Endothelial cell of umbilical vein (primary cell): Measurements from ENCODE around the gene HUS1. TPM values are rescaled to one million over a fixed set of nuclear protein-coding genes. Genes with fewer than 3 reads are reported as not detected.

ENCODE experiments used
- BruUV-seq: library from RNA; stranded (reverse); fragments of 400-500 nt; replicated peaks from 2 replicates; lab custom pipeline; 2021; lab: Mats Ljungman, UMichigan
- CTCF ChIA-PET: fragments of 300-600, 350-600 bp; sonication (Branson Sonifier 250); formaldehyde crosslinking; loops from one replicate; lab custom pipeline; 2021; ENCODE audit warnings: antibody characterized with exemption, inconsistent platforms; lab: Charles Lee
- POLR2A ChIA-PET: fragments of 300-600, 350-600 bp; sonication (Branson Sonifier 250); formaldehyde crosslinking; loops from one replicate; lab custom pipeline; 2021; ENCODE audit warnings: antibody characterized with exemption, inconsistent platforms; lab: Charles Lee
- DNase-seq: peaks from one replicate; pipeline ENCODE4 v3.0.0-alpha.2; 2011; ENCODE audit warnings: low read depth, low spot score
- FAIRE-seq: peaks from 2 replicates; lab custom pipeline; 2011; peaks lifted over from hg19 to GRCh38; lab: Jason Lieb, UNC
- H2AFZ ChIP-seq: 2 replicates; pipeline ENCODE4 v1.6.0; 2012; ENCODE audit warnings: low read depth, low read length, control low read depth, inconsistent platforms
- H3K27ac ChIP-seq: 2 replicates; pipeline ENCODE4 v1.5.1; 2011; ENCODE audit warnings: low read depth, mild to moderate bottlenecking, control low read depth, low read length, moderate library complexity; ENCODE audit not compliant: insufficient read depth
- H3K27me3 ChIP-seq, 2 experiments: 2 replicates each; pipeline versions ENCODE4 v1.6.0 to v1.6.1; 2011; ENCODE audit warnings: low read length in 2 of 2, mixed read lengths in 1 of 2; ENCODE audit not compliant: control insufficient read depth in 2 of 2, insufficient read depth in 2 of 2
- H3K36me3 ChIP-seq, 2 experiments: 2 replicates in 1 of 2; 3 replicates in 1 of 2; pipeline ENCODE4 v1.5.1; 2011; ENCODE audit warnings: low read length in 2 of 2, mild to moderate bottlenecking in 1 of 2, moderate library complexity in 1 of 2; ENCODE audit not compliant: control insufficient read depth in 2 of 2, insufficient read depth in 2 of 2; ENCODE audit errors: extremely low read depth in 1 of 2
- H3K4me1 ChIP-seq: 3 replicates; pipeline ENCODE4 v1.5.1; 2011; ENCODE audit warnings: mild to moderate bottlenecking, low read length; ENCODE audit not compliant: control insufficient read depth, insufficient read depth; ENCODE audit errors: extremely low read depth
- H3K4me2 ChIP-seq: 2 replicates; pipeline ENCODE4 v1.6.1; 2011; ENCODE audit warnings: low read length, control low read depth, mixed read lengths; ENCODE audit not compliant: insufficient read depth
- H3K4me3 ChIP-seq, 3 experiments: fragments of 200-600 bp in 1 of 3; sonication (generic), shearing (Covaris generic) in 1 of 3; replicated peaks in 1 of 3; 2 replicates each; pipeline ENCODE4 v1.5.1; 2011 to 2016; ENCODE audit warnings: control low read depth in 3 of 3, low read length in 3 of 3, mild to moderate bottlenecking in 2 of 3, inconsistent platforms in 1 of 3, low read depth in 1 of 3, moderate library complexity in 1 of 3; ENCODE audit not compliant: insufficient read depth in 1 of 3
- H3K79me2 ChIP-seq: 2 replicates; pipeline ENCODE4 v1.6.0; 2012; ENCODE audit warnings: low read length, inconsistent platforms; ENCODE audit not compliant: control insufficient read depth, insufficient read depth
- H3K9ac ChIP-seq: replicated peaks from 2 replicates; pipeline ENCODE3; 2011; ENCODE audit warnings: low read length, control low read depth; ENCODE audit not compliant: insufficient read depth; ENCODE audit errors: extremely low read depth
- H3K9me1 ChIP-seq: replicated peaks from 3 replicates; pipeline ENCODE4 v1.6.0; 2011; ENCODE audit warnings: mild to moderate bottlenecking, low read length; ENCODE audit not compliant: control insufficient read depth, insufficient read depth; ENCODE audit errors: extremely low read depth
- H3K9me3 ChIP-seq: replicated peaks from 2 replicates; pipeline ENCODE4 v1.5.1; 2012; ENCODE audit warnings: low read length, inconsistent platforms; ENCODE audit not compliant: control insufficient read depth, insufficient read depth
- H4K20me1 ChIP-seq: replicated peaks from 2 replicates; pipeline ENCODE3; 2011; ENCODE audit warnings: mild to moderate bottlenecking, low read length; ENCODE audit not compliant: control insufficient read depth, insufficient read depth; ENCODE audit errors: extremely low read depth
- CTCF ChIP-seq, 2 donors: IDR thresholded peaks; 1 replicate in 1 of 2; 2 replicates in 1 of 2; pipeline ENCODE4 v1.5.1; 2011; ENCODE audit warnings: low read length in 2 of 2, mild to moderate bottlenecking in 2 of 2, moderate library complexity in 2 of 2, control low read depth in 1 of 2, inconsistent platforms in 1 of 2, low read depth in 1 of 2; ENCODE audit not compliant: insufficient read depth in 1 of 2; ENCODE audit errors: extremely low read depth in 1 of 2
- EZH2 ChIP-seq: IDR thresholded peaks from 2 replicates; pipeline ENCODE4 v1.6.1; 2012; ENCODE audit warnings: borderline replicate concordance, low read depth, mild to moderate bottlenecking, moderate library complexity, low read length, inconsistent platforms; ENCODE audit not compliant: severe bottlenecking
- FOS ChIP-seq: IDR thresholded peaks from 2 replicates; pipeline ENCODE4 v1.6.1; 2011; ENCODE audit warnings: mild to moderate bottlenecking, low read length, moderate library complexity, borderline replicate concordance; ENCODE audit not compliant: insufficient read depth
- GATA2 ChIP-seq: IDR thresholded peaks from 2 replicates; pipeline ENCODE4 v1.7.0; 2011; ENCODE audit warnings: low read depth, mild to moderate bottlenecking, moderate library complexity, mixed read lengths, low read length; ENCODE audit not compliant: insufficient read length, insufficient read depth
- JUN ChIP-seq: IDR thresholded peaks from 2 replicates; pipeline ENCODE4 v1.6.1; 2011; ENCODE audit warnings: borderline replicate concordance, low read depth; ENCODE audit not compliant: insufficient read length, insufficient read depth
- MAX ChIP-seq: IDR thresholded peaks from 2 replicates; pipeline ENCODE4 v1.6.1; 2011; ENCODE audit not compliant: insufficient read depth, insufficient read length
- MYC ChIP-seq: IDR thresholded peaks from one replicate; pipeline ENCODE4 v1.6.1; 2011; ENCODE audit warnings: mild to moderate bottlenecking, low read depth, low read length
- POLR2A ChIP-seq: IDR thresholded peaks from 2 replicates; pipeline ENCODE4 v1.6.1; 2012; ENCODE audit warnings: low read depth, mild to moderate bottlenecking, control low read depth, low read length
- POLR2AphosphoS5 ChIP-seq: IDR thresholded peaks from 2 replicates; pipeline ENCODE4 v1.6.1; 2012; ENCODE audit warnings: low read depth, mild to moderate bottlenecking, control low read depth, low read length, moderate library complexity; ENCODE audit not compliant: insufficient read depth
- dilution Hi-C: fragments of 300-500 bp; cut with MboI; formaldehyde crosslinking; loops from one replicate; pipeline ENCODE4 v1.15.0; 2019; ENCODE audit warnings: low sequenced_read_pairs; ENCODE audit not compliant: extremely low pct_ligation_motif_present
- intact Hi-C: fragments of 100-400 bp; cut with micrococcal nuclease; formaldehyde crosslinking; loops from one replicate; pipeline ENCODE4 v1.10.0; 2022
- polyA plus RNA-seq, 4 experiments: library from polyadenylated mRNA; depleted of rRNA in 3 of 4; stranded (reverse) in 3 of 4; unstranded in 1 of 4; fragments of >200 nt; gene quantifications; 2 replicates each; pipeline versions ENCODE4 v1.2.1 to v1.2.3, GENCODE V29; 2011 to 2012; ENCODE audit warnings: missing spikeins in 1 of 4
- total RNA-seq: library from RNA; stranded (reverse); gene quantifications from 2 replicates; pipeline ENCODE4 v1.2.3, GENCODE V29; 2021

HUS1 gene
- total and polyA plus RNA-seq, 2 donors (not counting 3 experiments of a cell fraction or from before 2014, with no cell fraction given): 21.4 to 49.7 TPM

GRCh38 chr7:47944536-47945260 is 34.7 kb downstream of the HUS1 start:
- no TSS peak for BruUV-seq
- Histone ChIP-seq H3K4me3 (no peak overlapping the region), H3K9ac (no peak overlapping the region), H3K27me3 (no peaks in the 10 kb centered on the region), H3K4me2 (no peak overlapping the region), H3K4me1 (peaks cover 83% of the 10 kb centered on the region), H3K36me3 (no peaks in the 10 kb centered on the region), H3K9me1 (no peaks in the 10 kb centered on the region), H4K20me1 (no peaks in the 10 kb centered on the region), H3K9me3 (no peaks in the 10 kb centered on the region), H3K27ac (peak overlapping the region; percentile 24), H3K79me2 (no peaks in the 10 kb centered on the region), H2AFZ (no peak overlapping the region)
- TF ChIP-seq POLR2AphosphoS5: no peak
- no peak for TF ChIP-seq POLR2A
- TF ChIP-seq JUN: no peak
- no peak for TF ChIP-seq MAX
- no peak for TF ChIP-seq FOS
- no peak for TF ChIP-seq EZH2
- no peak for TF ChIP-seq GATA2
- no peak for TF ChIP-seq CTCF (IDR thresholded peaks at IDR 0.05; ENCODE audit: extremely low read depth in 1 of 2, insufficient read depth in 1 of 2, low read depth in 1 of 2, low read length in 2 of 2)
- no peak for TF ChIP-seq MYC
- dilution Hi-C loops: no loop called here
- FAIRE-seq (no peak), DNase-seq (no peak)
- ChIA-PET POLR2A (interaction anchor here (0.6 to 1.7 kb wide), 2 partner anchors 23 to 24 kb away, joined by 5 to 8 read pairs; no protein-coding TSS in a partner anchor), CTCF (interaction anchor here (0.8 to 12.0 kb wide), 36 partner anchors 10 to 678 kb away, joined by 3 to 371 read pairs (median 6); partner anchors contain the start of gene UPP1)
- intact Hi-C loops: loop anchor here (1.0 to 10.0 kb wide), 7 partner anchors 25 to 1400 kb away; partner anchors contain the start of gene C7orf57
